Measurements from ENCODE around the gene TRABD2B.

Gene TRABD2B

GRCh38 chr1:47888294-47888629, 108.9 kb downstream of the TRABD2B start:
- Histone ChIP-seq H3K27ac (ENCODE audit: extremely low read depth, low read depth, low read length) (no peak overlapping the region), H3K9me3 (ENCODE audit: control insufficient read depth, insufficient read depth, low read depth, low read length) (no peaks in the 10 kb centered on the region), H3K4me3 (ENCODE audit: low read depth, low read length) (no peak overlapping the region), H3K36me3 (ENCODE audit: control insufficient read depth in 2 of 2, insufficient read depth in 1 of 2, low read length in 2 of 2) (no peaks in the 10 kb centered on the region), H3K4me1 (ENCODE audit: control insufficient read depth, insufficient read depth, low read length) (peaks cover 3% of the 10 kb centered on the region)
- ChIA-PET POLR2A (no interaction called here), CTCF (no interaction called here)
- TF ChIP-seq ZNF670 (tag by site-specific recombination; IDR thresholded peaks at IDR 0.05; ENCODE audit: low read depth) (no peak), ATF2 (tag by site-specific recombination; IDR thresholded peaks at IDR 0.05; ENCODE audit: low read depth) (no peak), PRDM1 (tag by site-specific recombination; IDR thresholded peaks at IDR 0.05) (no peak), ZSCAN30 (tag by site-specific recombination; IDR thresholded peaks at IDR 0.05) (no peak), ZNF621 (tag by site-specific recombination; IDR thresholded peaks at IDR 0.05) (no peak), KLF7 (tag by site-specific recombination; IDR thresholded peaks at IDR 0.05; ENCODE audit: borderline replicate concordance) (no peak), ZNF239 (tag by site-specific recombination; IDR thresholded peaks at IDR 0.05) (no peak), ZFP41 (tag by site-specific recombination; IDR thresholded peaks at IDR 0.05; ENCODE audit: borderline replicate concordance) (no peak)
- TF ChIP-seq, protein P1, sequence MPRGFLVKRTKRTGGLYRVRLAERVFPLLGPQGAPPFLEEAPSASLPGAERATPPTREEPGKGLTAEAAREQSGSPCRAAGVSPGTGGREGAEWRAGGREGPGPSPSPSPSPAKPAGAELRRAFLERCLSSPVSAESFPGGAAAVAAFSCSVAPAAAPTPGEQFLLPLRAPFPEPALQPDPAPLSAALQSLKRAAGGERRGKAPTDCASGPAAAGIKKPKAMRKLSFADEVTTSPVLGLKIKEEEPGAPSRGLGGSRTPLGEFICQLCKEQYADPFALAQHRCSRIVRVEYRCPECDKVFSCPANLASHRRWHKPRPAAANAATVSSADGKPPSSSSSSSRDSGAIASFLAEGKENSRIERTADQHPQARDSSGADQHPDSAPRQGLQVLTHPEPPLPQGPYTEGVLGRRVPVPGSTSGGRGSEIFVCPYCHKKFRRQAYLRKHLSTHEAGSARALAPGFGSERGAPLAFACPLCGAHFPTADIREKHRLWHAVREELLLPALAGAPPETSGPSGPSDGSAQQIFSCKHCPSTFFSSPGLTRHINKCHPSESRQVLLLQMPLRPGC (tag by site-specific recombination; IDR thresholded peaks at IDR 0.05), result no peak

DNA sequence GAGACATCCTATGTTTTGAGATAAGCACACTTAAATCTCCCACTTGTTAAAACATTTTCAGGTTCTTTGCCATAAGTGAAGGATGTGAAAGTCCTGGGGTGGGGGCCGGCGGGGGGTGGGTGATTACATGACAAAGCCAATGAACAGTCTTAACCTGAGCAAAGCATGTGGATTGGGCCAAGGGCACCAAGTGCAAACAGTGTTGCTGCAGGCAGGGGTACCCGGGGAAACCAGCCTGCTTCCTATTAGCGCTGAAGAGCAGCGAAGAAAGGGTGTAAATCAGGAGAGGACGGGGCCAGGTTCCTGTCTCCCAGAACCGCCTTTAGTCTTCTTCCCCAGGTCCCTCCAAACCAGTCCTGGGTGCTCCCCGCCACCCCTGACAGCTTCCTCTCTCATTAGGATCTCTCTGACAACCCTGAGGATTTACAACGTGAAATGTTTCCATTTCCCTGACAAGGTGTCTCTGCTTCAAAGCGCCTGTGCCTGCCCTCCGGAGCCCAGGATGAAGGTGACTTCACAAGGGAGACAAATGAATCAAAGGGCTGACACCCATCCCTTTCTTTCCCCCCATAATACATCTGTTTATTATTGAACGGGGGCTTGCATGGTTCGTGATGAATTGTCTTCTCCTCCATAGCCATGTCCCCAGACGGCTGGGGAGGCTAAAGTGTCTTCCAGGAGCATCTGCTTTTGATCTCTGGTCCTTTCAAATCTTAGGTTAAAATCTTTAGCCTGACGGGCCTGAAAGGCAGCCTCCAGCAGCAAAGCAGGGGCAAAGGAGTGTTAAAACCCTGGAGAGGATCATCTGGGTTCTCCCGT, 109.5 kb downstream of the TRABD2B start:
- ChIA-PET POLR2A (no interaction called here), CTCF (no interaction called here)
- H3K4me1 ChIP-seq (ENCODE audit: control insufficient read depth, insufficient read depth, low read length), result no peaks in the 10 kb centered on the region
- no peak overlapping the region for H3K27ac ChIP-seq (ENCODE audit: extremely low read depth, low read depth, low read length)
- no peaks in the 10 kb centered on the region for H3K9me3 ChIP-seq (ENCODE audit: control insufficient read depth, insufficient read depth, low read depth, low read length)
- no peak overlapping the region for H3K4me3 ChIP-seq (ENCODE audit: low read depth, low read length)
- TF ChIP-seq TSHZ1 (tag by site-specific recombination; IDR thresholded peaks at IDR 0.05; ENCODE audit: borderline replicate concordance) (no peak), ZNF169 (tag by site-specific recombination; IDR thresholded peaks at IDR 0.05) (no peak), ZNF398 (tag by site-specific recombination; IDR thresholded peaks at IDR 0.05) (no peak), KLF8 (tag by site-specific recombination; IDR thresholded peaks at IDR 0.05) (no peak), ZNF596 (tag by site-specific recombination; IDR thresholded peaks at IDR 0.05) (no peak), GLIS2 (tag by site-specific recombination; IDR thresholded peaks at IDR 0.05) (no peak), SP3 (tag by site-specific recombination; IDR thresholded peaks at IDR 0.05) (no peak)
- H3K36me3 ChIP-seq (ENCODE audit: control insufficient read depth in 2 of 2, insufficient read depth in 1 of 2, low read length in 2 of 2), result no peaks in the 10 kb centered on the region
